ES-I3 (cell line): ENCODE results near the gene MAPKBP1.
"Not testable (repeated sequence)": the region's sequence is repeated elsewhere in the genome, so short reads cannot be mapped to it uniquely, and the experiment has no call there.

Experiments used
- H3K36me3 ChIP-seq: 2 replicates; pipeline ENCODE4 v1.6.1; 2013; ENCODE audit warnings: mild to moderate bottlenecking, low read length, control low read depth, moderate library complexity; ENCODE audit not compliant: insufficient read depth
- H3K4me1 ChIP-seq: 2 replicates; pipeline ENCODE4 v1.6.1; 2013; ENCODE audit warnings: mild to moderate bottlenecking, control low read depth, low read length; ENCODE audit not compliant: insufficient read depth
- H3K9ac ChIP-seq: 2 replicates; pipeline ENCODE4 v1.6.1; 2013; ENCODE audit warnings: low read depth, mild to moderate bottlenecking, low read length, moderate library complexity
- H3K9me3 ChIP-seq: 2 replicates; pipeline ENCODE4 v1.6.1; 2013; ENCODE audit warnings: mild to moderate bottlenecking, low read length, moderate library complexity; ENCODE audit not compliant: control insufficient read depth, insufficient read depth

MAPKBP1 gene, protein sequence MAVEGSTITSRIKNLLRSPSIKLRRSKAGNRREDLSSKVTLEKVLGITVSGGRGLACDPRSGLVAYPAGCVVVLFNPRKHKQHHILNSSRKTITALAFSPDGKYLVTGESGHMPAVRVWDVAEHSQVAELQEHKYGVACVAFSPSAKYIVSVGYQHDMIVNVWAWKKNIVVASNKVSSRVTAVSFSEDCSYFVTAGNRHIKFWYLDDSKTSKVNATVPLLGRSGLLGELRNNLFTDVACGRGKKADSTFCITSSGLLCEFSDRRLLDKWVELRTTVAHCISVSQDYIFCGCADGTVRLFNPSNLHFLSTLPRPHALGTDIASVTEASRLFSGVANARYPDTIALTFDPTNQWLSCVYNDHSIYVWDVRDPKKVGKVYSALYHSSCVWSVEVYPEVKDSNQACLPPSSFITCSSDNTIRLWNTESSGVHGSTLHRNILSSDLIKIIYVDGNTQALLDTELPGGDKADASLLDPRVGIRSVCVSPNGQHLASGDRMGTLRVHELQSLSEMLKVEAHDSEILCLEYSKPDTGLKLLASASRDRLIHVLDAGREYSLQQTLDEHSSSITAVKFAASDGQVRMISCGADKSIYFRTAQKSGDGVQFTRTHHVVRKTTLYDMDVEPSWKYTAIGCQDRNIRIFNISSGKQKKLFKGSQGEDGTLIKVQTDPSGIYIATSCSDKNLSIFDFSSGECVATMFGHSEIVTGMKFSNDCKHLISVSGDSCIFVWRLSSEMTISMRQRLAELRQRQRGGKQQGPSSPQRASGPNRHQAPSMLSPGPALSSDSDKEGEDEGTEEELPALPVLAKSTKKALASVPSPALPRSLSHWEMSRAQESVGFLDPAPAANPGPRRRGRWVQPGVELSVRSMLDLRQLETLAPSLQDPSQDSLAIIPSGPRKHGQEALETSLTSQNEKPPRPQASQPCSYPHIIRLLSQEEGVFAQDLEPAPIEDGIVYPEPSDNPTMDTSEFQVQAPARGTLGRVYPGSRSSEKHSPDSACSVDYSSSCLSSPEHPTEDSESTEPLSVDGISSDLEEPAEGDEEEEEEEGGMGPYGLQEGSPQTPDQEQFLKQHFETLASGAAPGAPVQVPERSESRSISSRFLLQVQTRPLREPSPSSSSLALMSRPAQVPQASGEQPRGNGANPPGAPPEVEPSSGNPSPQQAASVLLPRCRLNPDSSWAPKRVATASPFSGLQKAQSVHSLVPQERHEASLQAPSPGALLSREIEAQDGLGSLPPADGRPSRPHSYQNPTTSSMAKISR (N-terminal part only)

GRCh38 chr15:41774062-41774881, at the start of gene MAPKBP1:
MAPKBP1 (plus strand) TSS chr15:41774484; CDS start chr15:41775276, 792 bp downstream.
- H3K4me1 ChIP-seq = peaks cover 26% of the 10 kb centered on the region
- peak within 1 kb of the TSS; percentile 61 for H3K9ac ChIP-seq
- no peaks in the 10 kb centered on the region for H3K9me3 ChIP-seq
- no peaks in the 10 kb centered on the region for H3K36me3 ChIP-seq

- Histone ChIP-seq H3K4me1 (no peaks in the 10 kb centered on the region), H3K9me3 (no peaks in the 10 kb centered on the region), H3K36me3 (no peaks in the 10 kb centered on the region; the same call in 1 of the 2 replicates), H3K9ac (no peak overlapping the region)
Measured at GRCh38 chr15:41727143-41727542, 47.1 kb upstream of the MAPKBP1 start.

DNA sequence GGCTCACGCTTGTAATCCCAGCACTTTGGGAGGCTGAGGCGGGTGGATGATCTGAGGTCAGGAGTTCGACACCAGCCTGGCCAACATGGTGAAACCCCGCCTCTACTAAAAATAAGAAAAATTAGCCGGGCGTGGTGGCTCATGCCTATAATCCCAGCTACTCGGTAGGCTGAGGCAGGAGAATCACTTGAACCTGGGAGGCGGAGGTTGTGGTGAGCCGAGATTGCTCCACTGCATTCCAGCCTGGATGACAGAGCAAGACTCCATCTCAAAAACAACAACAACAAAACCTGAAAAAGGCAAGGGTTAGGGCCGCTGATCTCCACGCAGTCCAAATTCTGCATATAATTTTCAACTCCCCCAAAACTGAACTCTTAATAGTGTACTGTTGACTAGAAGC, 46.2 kb upstream of the MAPKBP1 start:
- H3K4me1 ChIP-seq, H3K9me3 ChIP-seq, H3K9ac ChIP-seq, H3K36me3 ChIP-seq: not testable (repeated sequence)

GRCh38 chr15:41730543-41730942, 43.7 kb upstream of the MAPKBP1 start:
- Histone ChIP-seq H3K9me3 (no peaks in the 10 kb centered on the region), H3K9ac (no peak overlapping the region), H3K4me1 (no peaks in the 10 kb centered on the region), H3K36me3 (peaks cover 7% of the 10 kb centered on the region; the same call in 1 of the 2 replicates)

GRCh38 chr15:41732483-41732882, 41.8 kb upstream of the MAPKBP1 start:
- no peaks in the 10 kb centered on the region for H3K4me1 ChIP-seq
- no peaks in the 10 kb centered on the region for H3K9me3 ChIP-seq
- peaks cover 17% of the 10 kb centered on the region for H3K36me3 ChIP-seq
- no peak overlapping the region for H3K9ac ChIP-seq

GRCh38 chr15:41734079-41734478, 40.2 kb upstream of the MAPKBP1 start:
- no peaks in the 10 kb centered on the region for H3K4me1 ChIP-seq
- no peaks in the 10 kb centered on the region for H3K9me3 ChIP-seq
- peaks cover 17% of the 10 kb centered on the region for H3K36me3 ChIP-seq
- no peak overlapping the region for H3K9ac ChIP-seq

- H3K36me3 ChIP-seq = peaks cover 20% of the 10 kb centered on the region
Measured at GRCh38 chr15:41735046-41735445, 39.2 kb upstream of the MAPKBP1 start.

GRCh38 chr15:41735492-41735891, 38.8 kb upstream of the MAPKBP1 start:
- not testable (repeated sequence) for H3K9ac ChIP-seq, H3K9me3 ChIP-seq, H3K4me1 ChIP-seq
- peaks cover 21% of the 10 kb centered on the region for H3K36me3 ChIP-seq

More at GRCh38 chr15:41735046-41735445, 39.2 kb upstream of the MAPKBP1 start:
- Histone ChIP-seq H3K9ac (no peak overlapping the region), H3K9me3 (no peaks in the 10 kb centered on the region), H3K4me1 (no peaks in the 10 kb centered on the region)

GRCh38 chr15:41746802-41747201, 27.5 kb upstream of the MAPKBP1 start:
- Histone ChIP-seq H3K9me3 (no peaks in the 10 kb centered on the region), H3K36me3 (peaks cover 8% of the 10 kb centered on the region)

GRCh38 chr15:41756198-41756597, 18.1 kb upstream of the MAPKBP1 start:
- Histone ChIP-seq H3K36me3 (no peaks in the 10 kb centered on the region; the same call in 1 of the 2 replicates), H3K9me3 (no peaks in the 10 kb centered on the region), H3K9ac (no peak overlapping the region), H3K4me1 (no peaks in the 10 kb centered on the region)

More at GRCh38 chr15:41746802-41747201, 27.5 kb upstream of the MAPKBP1 start:
- Histone ChIP-seq H3K4me1 (no peaks in the 10 kb centered on the region), H3K9ac (no peak overlapping the region)

DNA sequence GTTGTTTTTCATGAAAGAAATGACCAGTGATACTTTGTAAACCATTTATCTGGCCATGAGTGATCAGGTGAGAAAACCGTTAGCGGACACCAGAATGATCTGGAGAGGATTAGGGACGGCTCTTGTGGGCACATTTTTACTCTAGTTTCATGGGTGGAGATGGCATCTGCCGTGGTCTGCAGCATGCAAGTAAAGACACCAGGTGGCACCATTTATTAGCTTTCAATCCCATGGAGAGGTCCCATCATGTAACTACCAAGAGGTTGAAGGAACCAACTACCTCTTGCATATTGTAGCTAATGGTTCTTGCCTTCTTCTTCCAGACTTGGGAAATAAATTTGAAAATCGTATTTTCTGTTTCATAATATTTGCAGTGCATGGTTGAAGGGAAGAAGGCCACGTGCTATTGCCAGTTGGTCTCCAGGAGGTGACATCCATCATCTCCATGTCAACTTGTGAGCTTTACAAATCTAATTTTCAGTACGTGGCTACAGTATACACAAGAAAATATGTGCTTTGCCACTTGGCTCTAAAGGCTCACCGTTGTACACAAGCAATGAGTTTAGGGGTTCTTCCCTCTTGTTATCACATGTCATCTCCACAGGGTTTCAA, 1.5 kb upstream of the MAPKBP1 start:
- no peaks in the 10 kb centered on the region for H3K9me3 ChIP-seq
- H3K36me3 ChIP-seq = no peaks in the 10 kb centered on the region
- H3K9ac ChIP-seq = no peak overlapping the region
- peaks cover 20% of the 10 kb centered on the region for H3K4me1 ChIP-seq

DNA sequence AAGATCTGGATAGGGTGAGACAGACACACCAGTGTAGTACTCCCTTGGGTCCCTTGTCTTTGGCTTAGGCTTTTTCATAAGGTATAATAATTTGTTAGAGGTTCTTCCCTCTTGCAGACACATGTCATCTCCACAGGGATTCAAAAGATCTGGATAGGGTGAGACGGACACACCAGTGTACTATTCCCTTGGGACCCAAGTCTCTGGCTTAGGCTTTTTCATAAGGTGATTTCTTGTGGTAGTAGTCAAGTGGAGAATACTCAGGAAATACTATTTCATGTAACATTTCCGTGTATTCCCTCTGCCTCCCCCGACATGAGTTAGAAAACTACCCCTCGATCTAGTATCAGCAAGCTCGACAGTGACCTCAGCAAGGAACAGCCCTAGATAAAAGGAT, 954 bp upstream of the MAPKBP1 start:
- no peaks in the 10 kb centered on the region for H3K9me3 ChIP-seq
- peak overlapping the region; percentile 55; the same call in 1 of the 2 replicates for H3K9ac ChIP-seq
- no peaks in the 10 kb centered on the region for H3K36me3 ChIP-seq
- peaks cover 22% of the 10 kb centered on the region for H3K4me1 ChIP-seq

DNA sequence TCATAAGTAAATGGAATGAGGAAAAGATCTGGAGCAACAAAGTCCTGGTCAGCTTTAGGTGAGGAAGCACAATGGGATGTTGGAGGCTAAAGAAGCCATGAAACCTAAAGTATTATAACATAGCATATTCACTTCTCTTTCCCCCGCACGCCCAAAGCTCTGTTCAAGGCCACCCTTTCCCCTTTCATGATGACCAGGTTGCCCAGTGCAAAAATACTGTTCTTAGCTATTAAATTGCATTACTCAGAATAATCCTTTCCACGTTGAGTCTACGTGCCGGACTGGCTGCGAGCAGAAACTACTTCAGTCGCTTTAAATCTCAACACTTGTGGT, 589 bp upstream of the MAPKBP1 start:
- peaks cover 25% of the 10 kb centered on the region for H3K4me1 ChIP-seq
- H3K9me3 ChIP-seq = no peaks in the 10 kb centered on the region
- peak overlapping the region; percentile 55 for H3K9ac ChIP-seq
- no peaks in the 10 kb centered on the region for H3K36me3 ChIP-seq
